Superior temporal gyrus (tissue), 1 donor: ENCODE measurements around the gene TROAP.
"Not testable (repeated sequence)": the region's sequence is repeated elsewhere in the genome, so short reads cannot be mapped to it uniquely, and the experiment has no call there.

Experiments
- DNase-seq: peaks from one replicate; pipeline ENCODE4 v3.0.0-alpha.2; 2016; ENCODE audit errors: extremely low spot score

TROAP gene

DNA sequence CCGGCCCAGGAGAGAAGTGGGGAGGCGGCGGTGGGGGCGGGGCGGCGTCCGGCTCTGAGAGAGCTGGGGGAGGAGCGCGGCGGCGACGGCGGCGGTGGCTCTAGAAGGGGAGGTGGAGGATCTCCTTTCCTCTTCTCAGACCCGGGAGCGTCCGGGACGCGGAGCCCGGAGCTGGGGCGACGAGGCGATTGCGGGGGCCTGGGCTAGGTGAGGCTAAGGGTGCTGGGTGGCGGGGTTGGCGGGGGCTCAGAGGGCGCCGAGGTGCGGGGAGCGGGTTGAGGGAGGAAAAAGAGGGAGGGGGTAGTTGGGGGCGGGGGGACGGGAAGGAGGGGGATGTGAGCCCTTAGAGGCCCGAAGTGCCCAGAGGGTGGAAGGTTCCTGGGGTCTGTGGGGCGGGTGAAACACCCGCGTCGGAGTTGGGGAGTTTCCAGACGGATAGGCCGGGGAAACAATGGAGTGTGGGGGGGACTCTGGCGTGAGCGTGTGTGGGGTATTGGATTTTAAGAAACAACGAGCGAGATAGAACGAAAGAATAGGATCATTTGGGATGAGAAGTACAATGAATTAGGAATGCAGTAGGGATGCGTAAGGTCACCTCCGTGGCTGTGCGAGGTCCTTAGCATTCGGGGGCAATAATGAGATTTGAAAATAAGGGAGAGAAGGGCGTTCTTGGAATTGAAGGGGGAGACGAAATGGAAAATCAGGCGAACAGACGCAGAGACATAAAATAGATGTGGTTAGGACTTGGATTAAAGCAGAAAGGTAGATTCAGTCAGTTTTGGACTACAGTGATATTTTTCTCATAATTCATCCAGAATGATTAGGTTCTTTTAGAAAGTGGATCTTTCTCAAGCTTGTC lies 44.6 kb downstream of the TROAP start, which contains the start of gene SPATS2:
Gene SPATS2 (plus strand): TSS at position 82 of the 859 bp plus-strand sequence. CDS start 93,551 bp downstream, outside the sequence.
- DNase-seq = peak; percentile 50

DNA sequence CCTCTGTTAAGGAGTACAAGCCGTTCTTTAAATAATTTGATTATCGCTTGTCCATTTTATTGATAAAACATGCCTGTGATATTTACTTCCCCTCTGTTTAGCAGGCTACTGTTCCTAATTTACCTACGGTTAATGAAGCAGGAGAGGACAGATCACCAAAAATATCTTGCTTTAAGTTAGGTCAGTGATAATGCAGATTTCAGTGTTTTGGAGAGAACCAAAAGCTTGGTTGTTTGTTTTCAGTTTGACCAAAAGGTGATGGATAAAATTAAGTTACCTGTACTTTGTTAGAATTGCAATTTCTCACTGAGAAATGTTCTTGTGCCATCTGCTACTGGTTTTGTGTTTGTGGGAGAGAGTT lies 45.2 kb downstream of the TROAP start:
- DNase-seq = no peak

DNA sequence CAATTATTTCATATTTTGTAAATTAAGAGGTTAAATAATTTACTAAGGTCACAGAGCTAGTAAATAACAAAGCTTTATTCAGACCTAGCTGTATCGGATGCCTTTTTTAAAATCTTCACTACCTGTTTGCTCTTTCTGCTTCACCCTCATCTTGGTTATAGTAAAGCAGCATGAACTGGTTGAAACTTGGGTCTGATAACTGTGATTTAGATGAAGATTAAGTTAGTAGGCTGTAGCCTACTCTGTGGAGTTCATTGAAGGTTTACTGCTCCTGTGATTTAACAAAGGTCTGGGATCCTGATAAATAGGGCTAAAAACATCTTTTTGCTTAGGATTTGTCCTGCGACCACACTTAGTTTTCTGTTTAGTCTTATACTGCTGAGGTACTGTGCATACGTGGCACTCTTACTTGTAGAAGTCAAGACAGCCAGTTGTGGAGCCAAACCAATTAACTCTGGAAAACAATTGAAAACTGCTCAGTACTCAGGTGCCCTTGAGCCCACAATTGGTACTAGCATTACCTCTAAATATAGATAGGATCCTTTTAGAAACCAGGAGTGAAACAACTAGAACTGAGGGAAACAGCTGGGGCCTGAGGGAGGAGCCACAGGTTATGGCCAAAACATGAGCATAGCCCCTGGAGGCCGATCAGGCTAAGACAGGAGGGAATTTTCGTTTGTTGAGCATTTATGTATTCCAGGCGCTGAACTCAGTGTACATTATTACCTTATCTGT lies 46.5 kb downstream of the TROAP start:
- no peak for DNase-seq

- DNase-seq = no peak
Measured at GRCh38 chr12:49370539-49370938, 47.5 kb downstream of the TROAP start.

GRCh38 chr12:49375406-49375805 lies 52.4 kb downstream of the TROAP start:
- DNase-seq = no peak

GRCh38 chr12:49377386-49377785 lies 54.3 kb downstream of the TROAP start:
- no peak for DNase-seq

- not testable (repeated sequence) for DNase-seq
Measured at GRCh38 chr12:49380184-49380583, 57.1 kb downstream of the TROAP start.
